Natural killer cell (primary cell): ENCODE data around the gene PDE4D. TPM values are rescaled to one million over a fixed set of nuclear protein-coding genes. Genes with fewer than 3 reads are reported as not detected.
"Not testable (repeated sequence)": the region's sequence is repeated elsewhere in the genome, so short reads cannot be mapped to it uniquely, and the experiment has no call there.

Experiments
- ATAC-seq, 3 donors: fragments of 150-1000 bp in 2 of 3; fragments of 200-7000 bp in 1 of 3; cut with Tn5 transposase; 1 replicate in 1 of 3; 2 replicates in 2 of 3; pipeline ENCODE4 v1.10.0; 2021; ENCODE audit warnings: mild to moderate bottlenecking in 2 of 3, moderate library complexity in 2 of 3
- DNase-seq, 2 donors: peaks; one replicate each; pipeline versions ENCODE4 v3.0.0 to v3.0.0-alpha.2; 2013 to 2021; ENCODE audit warnings: mixed read lengths in 1 of 2
- H3K27ac ChIP-seq: one replicate; pipeline ENCODE4 v1.5.1; 2013; ENCODE audit warnings: mild to moderate bottlenecking, low read length
- H3K27me3 ChIP-seq: one replicate; pipeline ENCODE4 v1.6.1; 2013; ENCODE audit warnings: low read length; ENCODE audit not compliant: control insufficient read depth, insufficient read depth
- H3K36me3 ChIP-seq: one replicate; pipeline ENCODE4 v1.6.1; 2013; ENCODE audit warnings: low read length; ENCODE audit not compliant: control insufficient read depth, insufficient read depth
- H3K4me1 ChIP-seq: one replicate; pipeline ENCODE4 v1.6.1; 2013; ENCODE audit warnings: low read length; ENCODE audit not compliant: control insufficient read depth, insufficient read depth
- H3K4me3 ChIP-seq: one replicate; pipeline ENCODE4 v1.5.1; 2013; ENCODE audit warnings: low read length
- H3K9me3 ChIP-seq: one replicate; pipeline ENCODE4 v1.6.1; 2013; ENCODE audit warnings: low read length; ENCODE audit not compliant: control insufficient read depth, insufficient read depth
- H3K27ac Mint-ChIP-seq, 2 donors: one replicate each; pipeline ENCODE4 v1.8.0; 2022; ENCODE audit warnings: mild to moderate bottlenecking in 2 of 2, mixed read lengths in 2 of 2, moderate library complexity in 1 of 2
- H3K27me3 Mint-ChIP-seq, 2 donors: one replicate each; pipeline ENCODE4 v1.8.0; 2022; ENCODE audit warnings: low read depth in 2 of 2, mixed read lengths in 2 of 2
- H3K36me3 Mint-ChIP-seq: one replicate; pipeline ENCODE4 v1.8.0; 2022; ENCODE audit warnings: mixed read lengths
- H3K4me1 Mint-ChIP-seq, 2 donors: one replicate each; pipeline ENCODE4 v1.8.0; 2022; ENCODE audit warnings: mixed read lengths in 2 of 2
- H3K4me3 Mint-ChIP-seq: one replicate; pipeline ENCODE4 v1.8.0; 2022; ENCODE audit warnings: mild to moderate bottlenecking, moderate library complexity, mixed read lengths
- H3K9me3 Mint-ChIP-seq, 2 donors: one replicate each; pipeline ENCODE4 v1.8.0; 2022; ENCODE audit warnings: mixed read lengths in 2 of 2
- CTCF ChIP-seq: fragments of 200-600 bp; IDR thresholded peaks from one replicate; pipeline ENCODE4 v1.8.0; 2022; ENCODE audit warnings: antibody characterized with exemption
- WGBS: methylation state at CpG from one replicate; pipeline ENCODE4 v1.1.7; 2013; ENCODE audit warnings: missing lambda C conversion rate; ENCODE audit not compliant: insufficient coverage; 5-methylcytosine and 5-hydroxymethylcytosine counted together
- intact Hi-C: fragments of 100-400 bp; cut with micrococcal nuclease; formaldehyde crosslinking; loops from one replicate; pipeline ENCODE4 v1.14.2; 2022
- total RNA-seq, 4 donors: library from RNA; stranded (reverse); fragments of 120-200 nt in 1 of 4; gene quantifications; one replicate each; pipeline versions ENCODE4 v1.2.3 to v1.2.4, GENCODE V29; 2013 to 2022

PDE4D gene
- total RNA-seq, 3 donors from 2014 or later (not counting 1 experiment from before 2014, with no cell fraction given), result 109 to 170 (median 116) TPM

GRCh38 chr5:59575648-59576445, 317.7 kb downstream of the PDE4D start:
- 88% methylated on average over 1 of the region's 3 CpGs for WGBS
- intact Hi-C loops, result no loop called here
- Histone ChIP-seq H3K36me3 (no peaks in the 10 kb centered on the region), H3K4me3 (no peak overlapping the region), H3K9me3 (no peaks in the 10 kb centered on the region), H3K27me3 (no peaks in the 10 kb centered on the region), H3K4me1 (no peaks in the 10 kb centered on the region), H3K27ac (no peak overlapping the region)
- DNase-seq, result no peak
- no peak for ATAC-seq
- H3K36me3 Mint-ChIP-seq, result no peaks in the 10 kb centered on the region
- TF ChIP-seq CTCF, result no peak
- H3K4me3 Mint-ChIP-seq, result no peak overlapping the region
- H3K4me1 Mint-ChIP-seq, result peaks cover 19 to 23% of the 10 kb centered on the region in 2 donors
- H3K27ac Mint-ChIP-seq, result no peak overlapping the region
- no peaks in the 10 kb centered on the region for H3K9me3 Mint-ChIP-seq
- no peaks in the 10 kb centered on the region for H3K27me3 Mint-ChIP-seq

DNA sequence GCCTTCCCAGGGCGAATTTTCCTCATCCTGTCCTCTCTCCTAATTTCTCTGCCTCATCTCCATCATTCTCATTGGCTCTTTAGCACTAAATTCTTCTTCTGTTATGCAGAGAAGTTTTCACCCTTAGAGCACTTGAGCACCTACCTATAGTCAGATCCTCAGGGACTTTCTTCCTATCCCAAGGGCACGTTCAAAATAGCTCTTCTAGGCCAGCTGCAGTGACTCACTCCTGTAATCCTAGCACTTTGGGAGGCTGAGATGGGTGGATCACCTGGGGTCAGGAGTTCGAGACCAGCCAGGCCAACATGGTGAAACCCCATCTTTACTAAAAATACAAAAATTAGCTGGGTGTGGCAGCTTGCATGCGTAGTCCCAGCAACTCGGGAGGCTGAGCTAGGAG, 320.0 kb downstream of the PDE4D start:
- peaks cover 22 to 28% of the 10 kb centered on the region in 2 donors for H3K4me1 Mint-ChIP-seq
- ATAC-seq, H3K4me1 ChIP-seq, H3K9me3 Mint-ChIP-seq, H3K36me3 ChIP-seq, H3K4me3 Mint-ChIP-seq, H3K27me3 ChIP-seq, H3K27ac ChIP-seq, H3K27me3 Mint-ChIP-seq, DNase-seq, H3K36me3 Mint-ChIP-seq, intact Hi-C loops, H3K27ac Mint-ChIP-seq, H3K9me3 ChIP-seq, H3K4me3 ChIP-seq: not testable (repeated sequence)
- WGBS, result 83% methylated on average over 5 of the region's 5 CpGs

DNA sequence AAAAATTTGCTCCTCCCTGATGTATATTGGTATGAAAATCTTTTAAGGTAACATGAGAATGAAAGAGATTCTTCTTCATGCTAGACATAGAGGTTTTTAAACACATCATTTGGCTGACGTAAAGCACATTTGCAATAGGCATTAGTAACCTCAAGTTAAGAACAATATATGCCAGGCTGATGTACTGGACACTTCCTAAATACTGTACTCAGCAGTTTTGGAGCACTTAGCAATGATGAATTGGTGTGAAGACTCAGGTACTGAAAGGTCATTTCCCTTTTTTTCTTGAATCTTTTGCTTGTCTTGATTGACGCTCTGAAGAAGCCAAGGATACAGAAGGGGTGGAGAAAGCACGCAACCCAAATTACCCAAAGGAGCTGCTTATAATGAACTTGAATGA, 322.5 kb downstream of the PDE4D start:
- H3K27me3 Mint-ChIP-seq, result no peaks in the 10 kb centered on the region
- H3K4me3 Mint-ChIP-seq, result no peak overlapping the region

More for the DNA sequence above, 322.5 kb downstream of the PDE4D start:
- 91% methylated on average over 3 of the region's 3 CpGs for WGBS
- Histone ChIP-seq H3K4me3 (no peak overlapping the region), H3K36me3 (no peaks in the 10 kb centered on the region), H3K4me1 (no peaks in the 10 kb centered on the region), H3K9me3 (no peaks in the 10 kb centered on the region), H3K27me3 (no peaks in the 10 kb centered on the region), H3K27ac (no peak overlapping the region)
- TF ChIP-seq CTCF, result no peak
- Mint-ChIP-seq H3K36me3 (no peaks in the 10 kb centered on the region), H3K9me3 (no peaks in the 10 kb centered on the region), H3K4me1 (peaks cover 7 to 11% of the 10 kb centered on the region in 2 donors), H3K27ac (no peak overlapping the region)
- DNase-seq (no peak), ATAC-seq (no peak)
- intact Hi-C loops, result no loop called here
